Suprapubic skin (tissue), 4 donors: ENCODE results near the gene COL25A1. TPM values are rescaled to one million over a fixed set of nuclear protein-coding genes. Genes with fewer than 3 reads are reported as not detected.
"Not testable (repeated sequence)": the region's sequence is repeated elsewhere in the genome, so short reads cannot be mapped to it uniquely, and the experiment has no call there.

ENCODE experiments used
- DNase-seq, 2 donors: peaks; one replicate each; pipeline ENCODE4 v3.0.0-alpha.2; 2019; ENCODE audit warnings: low spot score in 2 of 2
- H3K27ac ChIP-seq: fragments of 200-600 bp; sonication (generic); one replicate; pipeline ENCODE4 v1.5.1; 2019
- H3K27me3 ChIP-seq: fragments of 200-600 bp; sonication (generic); one replicate; pipeline ENCODE4 v1.5.1; 2019
- H3K36me3 ChIP-seq: fragments of 200-600 bp; sonication (generic); one replicate; pipeline ENCODE4 v1.5.1; 2019
- H3K4me1 ChIP-seq: fragments of 200-600 bp; sonication (generic); one replicate; pipeline ENCODE4 v1.5.1; 2019
- H3K4me3 ChIP-seq: fragments of 200-600 bp; sonication (generic); one replicate; pipeline ENCODE4 v1.5.1; 2019; ENCODE audit warnings: mild to moderate bottlenecking
- H3K9me3 ChIP-seq: fragments of 200-600 bp; sonication (generic); one replicate; pipeline ENCODE4 v1.5.1; 2019
- EP300 ChIP-seq: sonication (generic); formaldehyde crosslinking; IDR thresholded peaks from one replicate; pipeline ENCODE4 v1.6.1; 2017; ENCODE audit warnings: antibody characterized with exemption
- POLR2A ChIP-seq, 2 donors: fragments of 450-650 bp; IDR thresholded peaks; one replicate each; pipeline ENCODE4 v1.6.1; 2017; ENCODE audit warnings: antibody characterized with exemption in 2 of 2, mild to moderate bottlenecking in 2 of 2, moderate library complexity in 2 of 2
- POLR2AphosphoS5 ChIP-seq, 3 donors: sonication (generic); formaldehyde crosslinking; IDR thresholded peaks; one replicate each; pipeline ENCODE4 v1.6.1; 2017; ENCODE audit warnings: antibody characterized with exemption in 3 of 3
- WGBS: methylation state at CpG from one replicate; pipeline ENCODE4 v1.1.5; 2018; 5-methylcytosine and 5-hydroxymethylcytosine counted together
- total RNA-seq, 4 donors: library from RNA; depleted of rRNA; stranded (reverse); fragments of >200 nt; gene quantifications; one replicate each; pipeline ENCODE4 v1.1.0, GENCODE V29; 2016
- TF ChIP-seq, protein P1 (sequence below), 2 donors: fragments of 200-600 bp in 1 of 2; fragments of 450-650 bp in 1 of 2; sonication (generic) in 1 of 2; IDR thresholded peaks; one replicate each; pipeline ENCODE4 v1.5.1; 2016 to 2019; ENCODE audit warnings: antibody characterized with exemption in 2 of 2, mild to moderate bottlenecking in 1 of 2, moderate library complexity in 1 of 2

The COL25A1 gene
- total RNA-seq, 4 donors from 2014 or later: 0.30 to 1.4 (median 1.0) TPM

DNA sequence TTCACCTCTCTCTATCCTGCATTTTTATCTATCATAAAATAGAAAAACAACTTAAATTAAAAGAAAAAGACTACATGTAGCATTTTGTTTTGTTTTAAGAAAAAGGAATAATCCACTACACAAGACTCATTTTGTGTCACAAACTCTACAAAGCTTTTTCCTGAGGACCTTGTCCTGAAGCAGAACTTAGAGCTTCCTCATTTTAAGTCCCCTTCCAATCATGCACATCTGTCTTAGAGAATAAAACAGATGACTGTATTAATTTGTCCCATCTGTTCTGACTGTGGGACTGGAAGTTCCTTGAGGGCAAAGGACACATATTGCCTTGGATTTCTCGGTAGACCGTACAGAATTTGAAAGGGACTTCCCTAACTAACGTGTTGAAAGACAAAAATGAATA is 218.5 kb downstream of the COL25A1 start:
- H3K4me3 ChIP-seq: no peak overlapping the region
- no peak overlapping the region for H3K27ac ChIP-seq
- H3K27me3 ChIP-seq: peaks cover 4% of the 10 kb centered on the region
- DNase-seq: no peak
- no peaks in the 10 kb centered on the region for H3K9me3 ChIP-seq
- no peaks in the 10 kb centered on the region for H3K36me3 ChIP-seq
- WGBS: 68% methylated on average over 3 of the region's 3 CpGs
- peaks cover 8% of the 10 kb centered on the region for H3K4me1 ChIP-seq
- TF ChIP-seq POLR2A (IDR thresholded peaks at IDR 0.05): no peak
- TF ChIP-seq EP300: no peak
- TF ChIP-seq POLR2AphosphoS5 (IDR thresholded peaks at IDR 0.05): no peak
- TF ChIP-seq, protein P1, sequence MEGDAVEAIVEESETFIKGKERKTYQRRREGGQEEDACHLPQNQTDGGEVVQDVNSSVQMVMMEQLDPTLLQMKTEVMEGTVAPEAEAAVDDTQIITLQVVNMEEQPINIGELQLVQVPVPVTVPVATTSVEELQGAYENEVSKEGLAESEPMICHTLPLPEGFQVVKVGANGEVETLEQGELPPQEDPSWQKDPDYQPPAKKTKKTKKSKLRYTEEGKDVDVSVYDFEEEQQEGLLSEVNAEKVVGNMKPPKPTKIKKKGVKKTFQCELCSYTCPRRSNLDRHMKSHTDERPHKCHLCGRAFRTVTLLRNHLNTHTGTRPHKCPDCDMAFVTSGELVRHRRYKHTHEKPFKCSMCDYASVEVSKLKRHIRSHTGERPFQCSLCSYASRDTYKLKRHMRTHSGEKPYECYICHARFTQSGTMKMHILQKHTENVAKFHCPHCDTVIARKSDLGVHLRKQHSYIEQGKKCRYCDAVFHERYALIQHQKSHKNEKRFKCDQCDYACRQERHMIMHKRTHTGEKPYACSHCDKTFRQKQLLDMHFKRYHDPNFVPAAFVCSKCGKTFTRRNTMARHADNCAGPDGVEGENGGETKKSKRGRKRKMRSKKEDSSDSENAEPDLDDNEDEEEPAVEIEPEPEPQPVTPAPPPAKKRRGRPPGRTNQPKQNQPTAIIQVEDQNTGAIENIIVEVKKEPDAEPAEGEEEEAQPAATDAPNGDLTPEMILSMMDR (IDR thresholded peaks at IDR 0.05): no peak

DNA sequence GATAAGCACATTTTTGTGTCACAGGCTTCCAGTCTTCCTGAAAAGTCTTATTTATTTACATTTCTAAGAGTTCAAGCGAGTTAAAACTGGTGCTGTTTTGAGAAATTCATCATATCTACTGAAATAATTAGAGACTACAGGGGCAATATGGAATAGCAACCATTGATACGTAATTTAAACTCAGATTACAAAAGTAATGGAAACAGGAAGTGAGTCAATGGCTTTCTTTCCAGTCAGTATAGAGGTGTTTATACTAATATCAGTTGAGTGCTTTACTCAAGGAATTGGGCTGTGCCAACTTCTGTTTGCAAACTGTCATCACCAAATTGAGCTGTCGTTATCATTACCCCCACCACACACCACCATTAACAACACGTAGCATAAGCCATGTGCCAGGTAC is 222.7 kb downstream of the COL25A1 start:
- no peak for DNase-seq
- H3K27ac ChIP-seq: no peak overlapping the region
- no peak for TF ChIP-seq EP300
- TF ChIP-seq POLR2AphosphoS5 (IDR thresholded peaks at IDR 0.05): no peak
- TF ChIP-seq, protein P1 (IDR thresholded peaks at IDR 0.05): no peak
- TF ChIP-seq POLR2A (IDR thresholded peaks at IDR 0.05): no peak
- no peak overlapping the region for H3K4me3 ChIP-seq
- H3K4me1 ChIP-seq: peaks cover 13% of the 10 kb centered on the region
- no peaks in the 10 kb centered on the region for H3K36me3 ChIP-seq
- 68% methylated on average over 4 of the region's 4 CpGs for WGBS
- H3K27me3 ChIP-seq: no peaks in the 10 kb centered on the region
- H3K9me3 ChIP-seq: no peaks in the 10 kb centered on the region

DNA sequence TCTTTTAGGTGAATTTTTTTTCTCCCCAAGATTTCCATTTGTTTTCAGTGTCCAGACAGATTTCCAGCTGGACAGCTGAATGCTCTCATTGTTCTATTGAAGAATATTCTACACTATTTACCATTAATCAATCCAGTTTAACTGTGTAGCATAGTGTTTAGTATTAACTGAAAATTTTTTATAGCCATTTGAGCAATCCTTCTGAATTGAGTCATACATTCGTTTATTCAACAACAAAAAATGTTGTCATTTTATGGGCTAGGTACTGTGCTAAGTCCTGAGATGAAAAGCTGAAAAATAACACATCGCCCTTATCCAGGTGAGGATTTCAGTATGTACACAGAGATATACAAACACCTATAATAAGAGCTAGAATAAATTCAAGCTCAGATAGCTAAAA is 223.3 kb downstream of the COL25A1 start:
- Histone ChIP-seq H3K27ac (peak overlapping the region; percentile 24), H3K36me3 (no peaks in the 10 kb centered on the region), H3K9me3 (no peaks in the 10 kb centered on the region), H3K4me3 (no peak overlapping the region), H3K27me3 (no peaks in the 10 kb centered on the region), H3K4me1 (peaks cover 13% of the 10 kb centered on the region)
- 53% methylated on average over 2 of the region's 2 CpGs for WGBS
- DNase-seq: no peak
- TF ChIP-seq, protein P1 (IDR thresholded peaks at IDR 0.05): no peak
- TF ChIP-seq POLR2AphosphoS5 (IDR thresholded peaks at IDR 0.05): no peak
- no peak for TF ChIP-seq POLR2A (IDR thresholded peaks at IDR 0.05)
- TF ChIP-seq EP300: no peak

DNA sequence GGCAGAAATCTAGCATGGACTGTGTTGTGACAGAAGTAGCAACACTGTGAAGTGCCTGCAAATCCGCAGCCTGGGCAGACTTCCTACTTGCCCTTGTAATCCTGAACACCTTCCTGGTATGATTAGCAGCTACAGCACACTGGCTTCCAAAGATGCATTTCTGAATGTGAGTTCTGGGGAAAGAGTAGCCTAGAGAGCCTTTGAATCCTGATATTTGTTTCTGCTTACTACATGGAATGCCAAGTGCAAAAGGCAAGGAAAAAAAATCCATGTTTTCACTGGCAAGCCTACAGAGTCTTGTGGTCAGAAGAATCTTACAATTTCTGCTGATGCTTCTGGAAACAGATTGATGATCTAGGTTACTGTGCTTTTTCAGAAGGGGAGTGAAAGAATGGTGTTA is 223.7 kb downstream of the COL25A1 start:
- H3K27me3 ChIP-seq: no peaks in the 10 kb centered on the region
- H3K36me3 ChIP-seq: no peaks in the 10 kb centered on the region
- TF ChIP-seq, protein P1 (IDR thresholded peaks at IDR 0.05): no peak
- no peak for TF ChIP-seq EP300
- TF ChIP-seq POLR2A (IDR thresholded peaks at IDR 0.05): no peak
- no peak for TF ChIP-seq POLR2AphosphoS5 (IDR thresholded peaks at IDR 0.05)
- no peak overlapping the region for H3K4me3 ChIP-seq
- H3K9me3 ChIP-seq: no peaks in the 10 kb centered on the region
- no peak overlapping the region for H3K27ac ChIP-seq
- DNase-seq: no peak
- peaks cover 13% of the 10 kb centered on the region for H3K4me1 ChIP-seq
- 35% methylated on average over 1 of the region's 1 CpG for WGBS

DNA sequence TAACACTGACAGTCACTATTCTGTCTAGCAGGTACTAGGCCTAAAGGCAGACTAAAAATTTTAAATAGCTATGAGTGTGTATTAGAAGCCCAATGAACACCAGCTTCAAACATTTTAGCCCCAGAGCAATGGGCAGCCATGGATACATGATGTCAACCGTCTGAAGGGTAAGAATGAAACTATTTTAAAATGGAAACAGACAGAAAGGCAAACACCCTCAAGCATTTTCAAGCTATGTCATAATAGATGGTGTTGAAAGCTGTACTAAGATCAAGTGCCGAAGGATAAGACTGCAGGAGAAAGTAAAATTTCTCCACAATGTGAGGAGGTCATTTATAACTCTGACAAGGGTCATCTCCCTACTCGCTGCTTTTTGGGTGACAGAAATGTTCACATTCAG is 225.0 kb downstream of the COL25A1 start:
- no peak overlapping the region for H3K4me3 ChIP-seq
- WGBS: 64% methylated on average over 3 of the region's 3 CpGs

DNA sequence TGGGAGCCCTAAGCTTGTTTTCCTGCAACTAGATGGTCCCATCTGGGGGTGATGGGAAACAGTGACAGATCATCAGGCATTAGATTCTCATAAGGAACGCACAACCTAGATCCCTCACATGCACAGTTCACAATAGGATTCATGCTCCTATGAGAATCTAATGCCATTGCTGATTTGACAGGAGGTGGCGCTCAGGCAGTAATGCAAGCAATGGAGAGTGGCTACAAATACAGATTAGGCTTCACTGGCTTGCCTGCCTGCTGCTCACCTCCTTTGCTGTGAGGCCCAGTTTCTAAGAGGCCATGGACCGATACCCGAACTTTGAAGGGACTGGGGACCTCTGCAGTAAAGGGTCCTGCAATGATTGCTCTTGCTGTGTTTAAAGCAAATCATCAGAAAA is 225.7 kb downstream of the COL25A1 start:
- WGBS: 98% methylated on average over 4 of the region's 4 CpGs
- H3K27ac ChIP-seq: not testable (repeated sequence)

More for the DNA sequence above, 225.0 kb downstream of the COL25A1 start:
- H3K27me3 ChIP-seq: no peaks in the 10 kb centered on the region
- H3K9me3 ChIP-seq: no peaks in the 10 kb centered on the region
- peaks cover 22% of the 10 kb centered on the region for H3K4me1 ChIP-seq
- TF ChIP-seq EP300: no peak
- TF ChIP-seq, protein P1 (IDR thresholded peaks at IDR 0.05): no peak
- TF ChIP-seq POLR2AphosphoS5 (IDR thresholded peaks at IDR 0.05): no peak
- no peak for TF ChIP-seq POLR2A (IDR thresholded peaks at IDR 0.05)
- DNase-seq: no peak
- H3K36me3 ChIP-seq: no peaks in the 10 kb centered on the region
- no peak overlapping the region for H3K27ac ChIP-seq

More for the DNA sequence above, 225.7 kb downstream of the COL25A1 start:
- DNase-seq, H3K9me3 ChIP-seq, H3K4me3 ChIP-seq, H3K36me3 ChIP-seq, H3K27me3 ChIP-seq: not testable (repeated sequence)
- peaks cover 22% of the 10 kb centered on the region for H3K4me1 ChIP-seq
